Retina (tissue), 1 donor: ENCODE measurements around the gene TLE2.

Source experiments
- DNase-seq: peaks from one replicate; pipeline ENCODE4 v3.0.0-alpha.2; 2016

Gene TLE2

DNA sequence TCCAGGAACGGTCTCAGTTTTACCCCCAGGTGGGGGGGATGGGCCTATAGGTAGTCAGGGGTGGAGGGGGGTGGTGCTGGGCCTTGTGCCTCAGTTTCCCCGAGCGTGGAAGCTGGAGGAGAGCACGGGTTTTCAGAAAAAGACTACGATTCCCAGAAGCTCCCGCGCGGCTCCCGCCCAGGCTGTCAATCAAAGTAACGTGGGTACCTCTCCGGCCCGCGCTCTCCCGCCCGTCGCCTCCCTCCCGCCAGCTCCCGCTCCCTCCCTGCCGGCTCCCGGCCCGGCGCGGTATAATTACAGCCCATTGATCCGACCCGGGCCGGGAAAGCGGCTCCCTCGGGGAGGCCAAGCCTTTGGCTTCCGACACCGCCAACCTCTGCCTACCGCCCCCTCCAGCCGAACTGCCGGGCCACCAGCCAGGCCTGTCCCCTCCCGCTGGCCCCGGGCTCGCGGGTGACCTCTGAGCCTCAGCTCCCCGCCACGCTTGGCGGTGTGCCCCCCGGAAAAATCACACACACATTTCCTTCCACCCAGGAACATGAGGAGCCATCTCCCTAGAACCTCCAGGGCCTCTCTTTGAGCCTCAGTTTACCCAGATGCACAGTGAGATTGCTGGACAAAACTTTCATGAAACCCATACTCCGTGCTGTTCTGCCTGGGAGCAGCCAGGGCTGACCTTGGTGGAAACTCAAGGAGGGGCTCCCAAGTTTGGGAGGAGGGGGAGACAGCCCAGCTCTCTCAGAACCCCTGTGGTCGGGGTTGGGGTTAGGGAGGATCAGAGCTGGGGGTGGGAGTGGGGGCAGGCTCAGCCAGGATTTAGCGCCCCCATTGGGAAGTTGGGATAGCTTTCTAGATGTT lies 7.3 kb upstream of the TLE2 start:
- DNase-seq = peak; percentile 95

DNA sequence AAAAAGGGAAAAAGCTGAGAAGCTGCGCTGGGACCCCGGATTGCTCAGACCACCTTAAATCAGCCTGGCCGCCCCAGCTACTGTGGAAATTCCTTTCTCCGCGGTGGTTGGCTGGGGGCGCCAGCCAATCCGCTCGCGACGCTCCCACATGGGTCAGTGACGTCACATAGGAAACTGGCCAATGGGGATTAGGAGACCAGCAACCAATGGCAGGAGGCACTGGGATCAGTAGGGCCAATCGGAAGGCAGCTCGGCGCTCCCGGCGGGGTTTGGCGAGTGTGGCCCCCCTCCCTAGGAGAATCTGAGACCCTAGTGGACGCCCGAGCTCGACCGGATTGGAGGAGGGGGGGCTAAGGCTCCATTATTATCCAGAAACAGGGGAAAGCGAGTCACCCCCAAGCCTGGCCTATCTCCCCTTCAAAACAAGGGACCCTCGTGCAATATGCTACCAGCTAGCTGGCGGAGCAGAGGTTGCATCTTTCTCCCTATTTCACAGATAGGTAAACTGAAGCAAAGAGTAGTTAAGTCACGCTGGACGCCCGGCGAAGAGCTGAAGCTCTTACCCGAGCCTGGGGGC lies 6.5 kb upstream of the TLE2 start:
- DNase-seq = peak; percentile 99

DNA sequence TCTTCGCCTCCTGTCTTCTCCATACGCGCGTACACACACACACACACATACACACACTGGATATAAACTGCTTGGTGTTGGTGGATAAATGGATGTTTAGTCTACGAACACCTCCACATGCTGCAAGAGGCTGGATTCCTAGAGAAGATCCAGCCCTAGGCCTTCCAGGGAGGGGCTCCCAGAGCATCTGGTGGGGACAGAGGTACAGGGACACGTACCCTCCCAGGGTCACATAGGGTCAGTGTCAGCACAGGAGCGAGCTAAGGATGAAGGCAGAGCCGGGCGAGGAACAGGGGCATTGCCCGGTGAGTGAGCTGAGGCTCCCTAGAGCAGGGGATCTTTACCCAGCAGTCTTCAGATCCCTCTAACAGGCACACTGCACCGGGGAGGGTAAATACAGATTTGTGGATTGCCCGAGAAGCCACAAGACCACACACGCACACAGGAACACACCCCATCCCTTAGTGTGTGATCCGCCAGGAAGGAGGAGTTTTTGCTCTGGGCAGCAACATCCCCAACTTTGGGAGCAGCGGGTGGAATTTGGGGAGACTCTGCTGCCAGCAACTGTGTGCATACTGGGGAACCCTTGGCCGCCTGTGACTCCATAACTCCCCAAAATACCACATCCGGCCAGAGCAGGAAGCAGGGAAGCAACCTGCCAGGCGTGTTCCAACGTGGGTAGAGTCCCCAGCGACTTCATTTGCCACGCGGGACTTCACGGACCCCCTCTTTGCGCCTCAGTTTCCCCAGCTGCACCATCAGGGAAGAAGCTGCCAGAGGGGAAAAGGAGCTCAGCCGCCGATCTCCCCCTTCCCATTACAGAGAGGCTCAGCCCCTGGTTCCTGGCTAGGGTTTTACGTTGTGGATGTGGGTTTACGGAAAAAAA lies 5.8 kb upstream of the TLE2 start:
- peak; percentile 52 for DNase-seq

DNA sequence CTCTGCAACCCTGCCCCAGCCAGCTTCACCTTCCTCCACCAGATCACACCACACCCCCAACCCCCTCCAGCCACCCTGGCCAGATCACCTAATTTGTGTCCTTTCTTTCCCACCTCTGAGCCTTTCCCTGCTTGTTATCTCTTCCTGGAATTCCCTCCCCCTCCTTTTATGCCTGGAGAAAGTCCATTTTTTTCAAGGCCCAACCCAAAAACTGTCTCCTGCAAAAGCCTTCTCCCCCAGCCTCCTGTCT lies 5.3 kb upstream of the TLE2 start:
- no peak for DNase-seq

DNA sequence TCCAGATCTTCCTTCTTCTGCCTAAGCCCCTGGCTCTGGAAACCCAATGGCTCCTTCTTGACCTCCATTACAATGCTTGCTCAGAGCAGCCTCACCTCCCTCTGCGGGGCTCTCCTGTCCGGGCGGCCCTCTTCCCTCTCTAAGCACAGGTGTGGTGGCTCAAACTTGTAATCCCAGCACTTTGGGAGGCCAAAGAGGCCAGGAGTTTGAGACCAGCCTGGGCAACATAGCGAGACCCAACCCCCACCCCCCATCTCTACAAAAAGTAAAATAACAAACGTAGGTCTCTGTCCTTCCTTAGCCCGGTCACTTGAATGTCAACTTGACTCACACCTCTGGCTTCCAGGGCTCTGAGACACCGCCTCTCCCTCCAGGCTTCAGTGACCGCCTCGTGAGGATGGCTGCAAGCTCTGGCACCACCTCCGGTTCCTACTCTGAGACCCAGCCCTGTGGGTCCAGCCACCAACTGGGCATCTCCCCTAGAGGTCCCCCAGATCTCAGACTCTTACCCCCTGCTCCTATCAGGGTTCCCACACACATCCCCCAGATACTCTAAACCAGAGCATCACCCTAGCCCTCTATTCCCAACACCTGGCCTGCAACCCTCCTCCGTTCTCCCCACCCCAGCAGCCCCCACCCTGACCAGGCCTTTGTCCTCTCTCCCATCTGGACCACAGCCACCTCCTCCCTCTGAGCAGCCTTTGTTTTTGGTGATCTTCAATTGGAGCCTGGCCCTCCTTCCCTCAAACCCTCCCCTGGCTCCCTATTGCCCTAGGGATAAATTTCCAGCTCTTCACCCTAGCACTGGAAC lies 4.7 kb upstream of the TLE2 start:
- no peak for DNase-seq

DNA sequence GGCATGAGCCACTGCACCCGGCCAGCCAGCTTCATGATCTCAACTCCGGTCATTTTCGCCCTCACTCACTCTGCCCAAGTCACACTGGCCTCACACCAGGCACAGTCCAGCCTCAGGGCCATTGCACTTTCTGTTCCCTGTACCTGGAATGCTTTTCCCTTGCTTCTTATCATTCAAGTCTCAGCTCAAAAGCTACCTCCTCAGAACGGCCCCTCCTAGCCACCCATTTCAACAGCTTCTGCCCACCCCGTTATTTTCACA lies 2.5 kb upstream of the TLE2 start:
- no peak for DNase-seq

DNA sequence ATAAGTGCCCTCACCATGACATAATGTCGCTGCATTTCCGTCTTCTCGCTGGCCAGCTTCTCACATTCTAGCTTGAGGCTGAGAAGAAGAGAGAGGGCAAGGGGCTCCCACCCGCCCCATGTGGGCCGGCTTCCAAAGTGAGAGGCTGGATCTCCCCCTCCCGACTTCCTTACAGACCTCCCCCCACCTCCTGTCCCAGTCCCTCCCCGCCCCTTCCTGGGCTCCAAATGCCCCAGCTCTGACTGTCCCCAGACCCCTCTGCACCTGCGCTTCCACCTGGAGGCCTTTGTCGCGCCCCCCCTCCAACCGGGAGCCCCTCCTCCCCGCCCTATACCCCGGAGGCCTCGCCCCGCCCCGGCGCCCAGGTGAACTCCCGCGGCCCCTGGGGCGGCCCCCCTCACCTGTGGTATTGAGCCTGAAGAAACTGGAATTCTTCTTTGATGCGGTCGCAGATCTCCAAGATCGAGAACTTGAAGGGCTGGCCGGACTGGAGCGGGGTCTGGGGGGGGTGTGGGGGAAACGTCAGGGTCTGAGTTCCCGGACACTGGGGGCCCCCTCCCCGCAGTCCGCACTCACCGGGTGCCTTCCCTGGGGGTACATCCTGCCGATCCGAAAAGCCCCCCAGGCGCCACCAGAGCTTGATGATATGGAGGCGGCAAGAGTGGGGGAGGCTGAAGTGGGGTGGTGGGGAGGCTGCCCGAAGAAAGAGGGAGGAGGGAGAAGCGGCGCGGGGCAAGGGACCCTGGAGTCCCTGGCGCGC lies 595 bp downstream of the TLE2 start:
- no peak for DNase-seq

DNA sequence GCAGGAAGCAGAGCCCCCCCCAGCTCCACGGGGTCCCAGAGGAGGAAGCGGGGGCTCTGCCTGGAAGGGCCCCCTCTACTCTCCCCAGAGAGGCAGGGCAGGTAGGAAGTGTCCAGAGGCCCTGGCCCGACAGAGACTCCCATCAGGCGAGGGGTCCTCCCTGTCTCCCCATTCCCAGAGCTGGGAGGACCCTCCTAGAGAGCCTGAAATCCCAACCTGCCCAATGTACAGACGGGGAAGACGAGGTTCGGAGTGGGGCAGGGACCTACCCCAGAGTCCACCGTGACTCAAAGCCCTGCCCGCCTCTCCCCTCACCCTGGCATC lies 1.1 kb downstream of the TLE2 start:
- DNase-seq = no peak

DNA sequence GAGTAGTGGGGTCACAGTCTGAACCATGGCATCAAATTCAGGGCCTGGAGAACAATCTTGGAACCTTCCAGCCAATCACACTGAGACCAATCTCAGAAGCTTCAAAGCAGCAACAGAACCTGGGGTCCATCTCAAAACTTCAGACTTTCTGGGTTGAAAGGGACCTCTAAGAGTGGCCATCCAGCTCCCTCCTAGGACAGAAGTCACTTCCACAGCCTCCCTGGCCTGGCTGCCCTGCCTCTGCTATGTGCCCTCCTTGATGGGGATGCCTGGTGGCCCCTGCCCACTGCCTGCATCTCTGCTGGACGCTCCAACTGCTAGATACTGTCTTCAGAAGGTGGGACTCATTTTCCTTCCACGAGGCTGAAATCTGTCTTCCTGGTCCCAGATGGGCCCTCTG lies 1.8 kb downstream of the TLE2 start:
- DNase-seq = no peak

DNA sequence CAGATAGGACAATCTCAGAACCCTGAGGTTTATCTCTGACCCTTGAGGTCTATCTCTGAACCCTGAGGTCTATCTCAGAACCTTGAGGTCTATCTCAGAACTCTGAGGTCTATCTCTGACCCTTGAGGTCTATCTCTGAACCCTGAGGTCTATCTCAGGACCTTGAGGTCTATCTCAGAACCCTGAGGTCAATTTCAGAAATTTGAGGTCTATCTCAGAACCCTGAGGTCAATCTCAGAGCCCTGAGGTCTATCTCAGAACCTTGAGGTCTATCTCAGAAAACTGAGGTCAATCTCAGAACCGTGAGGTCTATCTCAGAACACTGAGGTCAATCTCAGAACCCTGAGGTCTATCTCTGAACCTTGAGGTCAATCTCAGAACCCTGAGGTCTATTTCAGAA lies 2.3 kb downstream of the TLE2 start:
- no peak for DNase-seq

DNA sequence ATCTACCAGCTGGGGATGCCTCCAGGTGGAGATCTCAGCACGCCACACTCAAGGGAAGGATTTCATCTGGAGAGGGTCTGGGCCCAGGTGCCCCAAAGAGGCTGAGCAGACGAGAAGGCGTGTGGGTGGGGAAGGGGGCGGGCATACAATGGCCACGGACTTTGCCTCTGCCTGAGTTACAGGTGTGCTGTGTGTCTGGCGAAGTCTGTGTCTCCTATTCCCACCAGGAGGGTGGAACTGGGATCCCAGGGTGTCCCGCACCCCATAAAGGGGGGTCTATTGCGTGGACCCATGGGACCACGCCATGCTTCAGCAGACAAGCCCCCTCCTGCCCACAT lies 3.6 kb downstream of the TLE2 start:
- DNase-seq = no peak

DNA sequence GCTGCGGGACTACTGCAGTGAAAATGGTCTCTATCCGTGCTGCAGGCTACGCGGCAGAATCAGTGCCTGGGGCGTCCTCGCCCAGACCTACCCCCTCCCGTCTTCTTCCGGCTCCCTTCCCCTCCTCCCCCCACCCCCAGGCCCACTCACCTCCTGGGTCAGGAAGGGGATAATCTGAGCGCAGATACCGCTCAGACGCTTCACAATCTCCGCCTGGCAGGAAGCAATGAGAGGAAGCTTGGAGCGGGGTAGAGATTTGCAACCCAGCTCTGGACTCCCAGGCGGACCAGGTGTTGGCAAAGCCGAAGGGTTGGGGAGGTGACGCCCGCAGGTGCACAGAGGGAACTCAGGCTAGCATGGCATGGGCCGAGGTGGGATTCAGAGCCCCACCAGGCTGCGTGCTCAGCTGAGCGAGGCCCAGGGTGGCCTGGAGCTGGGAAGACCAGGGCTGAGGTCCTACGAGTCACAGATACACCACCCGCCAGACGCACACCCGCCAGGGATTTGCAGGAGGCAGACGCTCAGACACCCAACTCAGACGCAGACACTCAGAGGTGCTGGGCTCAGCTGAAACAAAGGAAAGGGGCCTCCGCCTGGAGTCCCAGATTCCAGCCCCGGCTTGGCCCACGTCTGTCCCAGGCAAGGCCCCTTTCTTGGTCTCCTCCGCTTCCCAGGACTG lies 4.1 kb downstream of the TLE2 start:
- peak; percentile 68 for DNase-seq

DNA sequence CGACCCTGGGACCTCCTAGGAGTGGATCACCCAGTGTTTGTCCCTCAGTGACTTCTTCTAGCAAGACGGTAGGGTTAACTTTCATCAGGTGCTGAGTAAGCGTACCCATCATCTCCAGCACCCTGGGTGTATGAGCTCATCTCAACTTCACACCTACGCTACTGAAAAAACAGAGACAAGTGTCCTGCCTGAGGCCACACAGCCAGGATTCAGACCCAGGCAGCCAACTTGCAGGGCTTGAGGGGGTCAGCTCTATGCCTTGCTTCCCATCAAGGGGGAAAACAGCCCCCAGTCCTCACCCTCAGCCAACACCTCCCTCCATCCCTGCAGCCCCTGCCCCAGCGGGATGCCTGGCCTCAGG lies 4.6 kb downstream of the TLE2 start:
- DNase-seq = no peak

DNA sequence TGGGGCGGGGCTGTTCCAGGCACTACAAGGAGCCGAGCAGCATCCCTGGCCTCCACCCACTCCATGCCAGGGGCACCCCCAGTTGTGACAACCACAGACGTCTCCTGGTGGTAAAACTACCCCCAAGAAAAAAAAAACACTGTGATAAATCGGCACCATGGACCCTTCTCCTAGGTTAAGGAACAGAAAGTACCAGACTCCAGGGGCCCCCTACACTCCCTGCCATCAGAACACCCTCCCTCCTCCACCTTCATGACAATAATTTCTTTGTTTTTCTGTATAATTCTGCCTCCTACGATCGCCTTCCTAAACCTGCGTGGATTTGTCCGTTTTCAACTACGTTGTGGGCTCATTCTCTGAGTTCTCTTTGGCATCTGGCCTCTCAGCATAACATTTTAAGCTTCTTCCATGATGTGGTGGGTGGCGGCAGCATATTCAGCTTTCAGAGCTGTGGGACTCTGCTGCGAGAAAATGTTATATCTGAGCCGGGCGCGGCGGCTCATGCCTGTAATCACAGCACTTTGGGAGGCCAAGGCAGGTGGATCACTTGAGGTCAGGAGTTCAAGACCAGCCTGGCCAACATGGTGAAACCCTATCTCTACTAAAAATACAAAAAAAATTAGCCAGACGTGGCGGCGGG lies 8.6 kb downstream of the TLE2 start:
- no peak for DNase-seq

DNA sequence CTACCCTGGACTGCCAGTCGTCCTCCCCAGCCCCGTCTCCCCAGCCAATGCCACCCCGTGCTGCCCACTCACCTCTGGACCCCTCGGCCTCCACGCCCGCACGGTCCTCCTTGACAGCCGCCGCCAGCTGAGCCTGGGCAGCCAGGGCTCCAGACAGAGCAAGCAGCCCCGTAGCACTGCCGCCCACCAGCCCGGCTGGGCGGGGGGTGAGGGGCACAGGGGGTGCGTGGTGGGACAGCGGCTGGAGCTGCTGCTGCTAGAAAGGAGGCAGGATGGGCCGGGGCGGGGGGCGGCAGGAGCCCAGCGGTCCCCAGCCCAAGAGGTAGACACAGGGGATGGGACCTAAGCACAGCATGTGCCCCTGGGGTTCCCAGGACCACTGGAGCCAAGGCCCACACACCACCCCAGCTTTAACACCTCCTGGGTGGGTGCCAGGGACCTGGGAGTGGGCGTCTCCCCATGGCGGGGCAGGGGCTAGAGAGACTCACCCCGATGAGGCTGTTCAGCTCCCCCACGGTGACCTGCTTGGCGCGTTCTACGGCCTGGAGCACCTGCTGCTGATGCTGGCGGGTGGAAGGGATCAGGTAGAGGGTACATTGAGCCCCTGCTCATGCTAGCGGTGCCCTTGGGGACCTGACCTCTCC lies 9.7 kb downstream of the TLE2 start:
- no peak for DNase-seq

DNA sequence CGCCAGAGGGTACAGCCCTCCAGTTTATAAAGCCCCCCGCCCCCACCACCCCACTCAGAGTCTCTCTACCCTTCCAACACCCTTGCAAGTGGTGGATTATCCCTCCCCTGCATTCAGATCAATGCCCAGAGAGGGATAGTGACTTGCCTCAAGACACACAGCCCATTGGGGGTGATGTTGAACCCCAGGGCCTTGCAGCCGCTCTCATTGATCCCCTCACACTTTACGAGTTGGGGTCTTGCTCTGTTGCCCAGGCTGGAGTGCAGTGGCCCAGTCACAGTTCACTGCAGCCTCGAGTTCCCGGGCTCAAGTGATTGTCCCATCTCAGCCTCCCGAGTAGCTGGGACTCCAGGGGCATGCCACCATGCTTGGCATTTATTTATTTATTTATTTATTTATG lies 11.2 kb downstream of the TLE2 start:
- no peak for DNase-seq

DNA sequence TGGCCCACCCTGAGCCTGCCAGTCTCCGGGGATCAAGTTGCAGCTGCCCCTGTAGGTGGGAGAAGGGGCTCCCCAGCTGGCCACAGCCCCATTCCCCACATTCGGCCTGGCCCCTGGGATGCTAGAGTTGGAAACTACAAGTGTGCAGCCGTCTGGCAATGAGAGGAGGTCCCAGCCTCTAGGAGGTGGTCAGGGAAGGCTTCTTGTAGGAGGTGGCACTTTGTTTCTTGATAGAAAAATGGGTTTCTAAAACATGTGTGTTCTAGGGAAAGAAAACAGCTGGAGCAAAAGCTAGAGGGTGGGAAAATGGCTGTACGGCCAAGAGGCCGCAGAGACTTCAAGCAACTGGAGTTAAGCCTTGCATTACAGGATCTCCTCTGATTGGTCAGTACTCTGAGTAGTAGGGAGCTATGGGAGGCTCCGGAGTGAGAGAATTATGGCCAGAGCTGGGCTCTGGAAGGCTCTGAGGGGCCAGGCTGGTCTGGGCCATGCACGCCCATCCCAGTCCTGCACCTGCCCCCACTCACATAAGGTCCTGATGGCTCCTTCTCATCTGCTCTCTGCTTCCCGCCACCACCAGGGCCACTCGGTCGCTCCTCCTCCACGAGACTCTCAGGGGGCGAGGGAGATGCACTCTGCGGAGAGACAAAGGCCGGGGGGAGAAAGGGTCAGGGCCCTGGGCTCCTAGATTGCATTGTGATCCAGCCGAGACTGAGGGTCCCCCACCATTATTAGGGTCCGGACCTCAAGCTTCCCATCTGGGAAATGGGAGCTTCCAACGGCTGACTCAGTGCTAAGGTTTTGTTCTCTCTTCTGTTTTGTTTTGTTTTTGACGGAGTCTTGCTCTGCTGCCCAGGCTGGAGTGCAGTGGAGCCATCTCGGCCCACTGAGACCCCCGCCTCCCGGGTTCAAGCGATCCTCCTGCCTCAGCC lies 13.7 kb downstream of the TLE2 start:
- DNase-seq = no peak

DNA sequence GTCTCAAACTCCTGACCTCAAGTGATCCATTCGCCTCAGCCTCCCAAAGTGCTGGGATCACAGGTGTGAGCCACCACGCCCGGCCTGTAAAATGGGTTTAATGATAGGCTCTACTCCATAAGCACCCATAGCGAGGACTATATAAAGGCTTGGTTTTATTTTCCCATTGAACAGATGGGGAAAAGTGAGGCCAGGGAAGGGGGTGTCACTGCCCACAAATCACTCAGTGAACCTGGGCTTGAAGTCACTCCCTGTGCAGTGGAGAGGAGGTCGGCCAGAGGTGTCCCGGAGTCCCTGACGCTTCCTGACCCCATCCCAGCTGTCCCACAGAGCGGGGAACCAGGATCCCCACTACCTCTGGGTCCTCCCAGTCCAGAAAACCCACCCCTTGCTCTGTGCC lies 14.9 kb downstream of the TLE2 start:
- no peak for DNase-seq

DNA sequence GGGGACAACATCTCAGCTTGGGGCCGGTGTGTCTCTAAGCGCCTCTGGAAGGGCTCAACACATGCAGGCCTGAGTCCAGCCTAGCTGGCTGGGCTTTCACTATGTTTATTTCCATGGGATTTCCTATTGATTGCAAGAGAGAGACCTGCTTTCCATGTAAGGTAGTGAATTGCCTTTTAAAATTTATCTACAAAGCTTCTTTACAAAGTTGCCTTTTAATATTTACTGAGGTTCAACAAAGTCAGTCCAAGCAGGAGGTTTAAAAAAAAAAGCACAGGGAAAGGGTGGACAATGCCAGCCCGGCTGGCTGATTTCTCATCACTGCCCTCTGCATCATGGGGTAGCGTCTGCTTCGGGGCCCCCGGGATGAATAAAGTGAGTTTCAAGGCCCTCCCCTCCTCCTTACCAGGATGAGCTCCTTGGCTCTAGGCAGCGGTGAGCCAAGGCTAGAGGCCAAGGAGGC lies 15.8 kb downstream of the TLE2 start:
- DNase-seq = no peak

DNA sequence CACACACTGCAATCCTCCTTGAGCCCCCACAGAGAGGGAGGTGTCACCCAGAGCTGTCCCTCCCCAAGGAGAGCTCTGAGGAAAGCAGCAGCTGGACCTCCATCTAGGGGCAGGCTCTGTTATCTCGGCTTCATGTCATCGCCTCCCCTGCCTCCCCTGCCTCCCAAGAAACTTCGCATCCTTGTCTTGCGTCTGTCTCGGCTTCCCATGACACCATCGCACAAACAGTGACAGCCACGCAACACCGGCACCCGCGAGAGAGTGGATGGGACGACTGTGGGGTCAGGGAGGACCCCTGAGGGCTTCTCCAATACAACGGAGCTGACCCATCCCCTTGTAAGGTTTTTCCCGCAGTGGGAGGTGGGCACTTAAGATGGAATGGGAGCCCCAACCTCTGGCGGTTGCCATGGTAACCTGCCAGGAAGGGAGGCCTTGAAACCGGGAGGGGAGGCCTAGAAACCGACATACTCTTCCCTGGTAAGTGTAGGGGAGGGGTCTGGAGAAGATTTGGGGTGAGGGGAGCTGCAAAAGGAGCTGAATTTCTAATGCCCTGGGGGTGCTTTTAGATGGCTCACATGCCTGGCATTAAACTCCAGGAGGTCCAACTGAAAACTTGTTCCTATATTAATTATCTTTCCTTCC lies 16.3 kb downstream of the TLE2 start:
- no peak for DNase-seq
